GM13976 (cell line): ENCODE results near the gene MGAT4B.

Experiments used
- DNase-seq: peaks from one replicate; pipeline ENCODE4 v3.0.0; 2012; ENCODE audit warnings: low spot score
- in situ Hi-C: fragments of 300-500 bp; cut with MboI; formaldehyde crosslinking; loops from one replicate; pipeline ENCODE4 v1.12.0; 2022; ENCODE audit warnings: low sequenced_read_pairs, mixed read lengths, inconsistent platforms; ENCODE audit not compliant: unreplicated experiment
- TF ChIP-seq, protein P1 (sequence below): IDR thresholded peaks from 2 replicates; pipeline ENCODE4 v1.5.1; 2012; ENCODE audit warnings: borderline replicate concordance, mild to moderate bottlenecking; ENCODE audit not compliant: insufficient read depth; ENCODE audit errors: extremely low read depth, missing control alignments, control extremely low read depth

Gene MGAT4B

DNA sequence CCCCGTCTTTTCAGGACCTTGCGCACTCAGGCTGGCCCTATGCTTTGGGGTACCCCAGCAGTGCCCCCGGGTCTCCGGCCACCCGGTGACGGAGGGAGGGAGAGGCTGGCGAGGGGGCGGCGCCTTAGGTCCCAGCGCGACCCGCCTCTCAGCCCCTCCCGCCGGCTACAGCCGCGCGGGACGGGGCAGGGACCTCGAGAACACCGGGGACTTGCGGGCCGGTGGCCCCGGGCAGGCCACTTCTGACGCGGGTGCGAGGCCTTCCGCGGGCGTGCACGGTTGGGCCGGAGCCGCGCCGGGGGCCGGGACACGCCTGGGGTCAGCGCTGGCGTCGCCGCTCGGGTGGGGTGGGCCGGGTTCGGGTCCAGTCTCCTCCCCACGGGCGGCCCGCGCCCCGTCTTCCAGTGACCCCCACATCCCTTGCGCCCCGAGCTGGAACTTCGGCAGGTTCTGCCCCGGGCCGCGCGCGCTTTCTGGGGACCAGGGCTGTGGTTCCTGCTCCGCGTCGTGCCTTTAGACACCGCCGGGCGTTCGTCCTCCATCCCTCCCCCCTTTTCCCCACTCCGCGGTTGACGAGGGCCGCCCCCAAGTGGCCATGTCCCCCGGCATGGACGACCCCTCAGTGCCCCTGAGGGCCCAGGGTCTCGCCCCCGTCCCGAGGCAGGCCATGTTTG, 10.3 kb upstream of the MGAT4B start:
- TF ChIP-seq, protein P1, sequence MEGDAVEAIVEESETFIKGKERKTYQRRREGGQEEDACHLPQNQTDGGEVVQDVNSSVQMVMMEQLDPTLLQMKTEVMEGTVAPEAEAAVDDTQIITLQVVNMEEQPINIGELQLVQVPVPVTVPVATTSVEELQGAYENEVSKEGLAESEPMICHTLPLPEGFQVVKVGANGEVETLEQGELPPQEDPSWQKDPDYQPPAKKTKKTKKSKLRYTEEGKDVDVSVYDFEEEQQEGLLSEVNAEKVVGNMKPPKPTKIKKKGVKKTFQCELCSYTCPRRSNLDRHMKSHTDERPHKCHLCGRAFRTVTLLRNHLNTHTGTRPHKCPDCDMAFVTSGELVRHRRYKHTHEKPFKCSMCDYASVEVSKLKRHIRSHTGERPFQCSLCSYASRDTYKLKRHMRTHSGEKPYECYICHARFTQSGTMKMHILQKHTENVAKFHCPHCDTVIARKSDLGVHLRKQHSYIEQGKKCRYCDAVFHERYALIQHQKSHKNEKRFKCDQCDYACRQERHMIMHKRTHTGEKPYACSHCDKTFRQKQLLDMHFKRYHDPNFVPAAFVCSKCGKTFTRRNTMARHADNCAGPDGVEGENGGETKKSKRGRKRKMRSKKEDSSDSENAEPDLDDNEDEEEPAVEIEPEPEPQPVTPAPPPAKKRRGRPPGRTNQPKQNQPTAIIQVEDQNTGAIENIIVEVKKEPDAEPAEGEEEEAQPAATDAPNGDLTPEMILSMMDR, result no peak
- no peak for DNase-seq
- in situ Hi-C loops, result no loop called here

DNA sequence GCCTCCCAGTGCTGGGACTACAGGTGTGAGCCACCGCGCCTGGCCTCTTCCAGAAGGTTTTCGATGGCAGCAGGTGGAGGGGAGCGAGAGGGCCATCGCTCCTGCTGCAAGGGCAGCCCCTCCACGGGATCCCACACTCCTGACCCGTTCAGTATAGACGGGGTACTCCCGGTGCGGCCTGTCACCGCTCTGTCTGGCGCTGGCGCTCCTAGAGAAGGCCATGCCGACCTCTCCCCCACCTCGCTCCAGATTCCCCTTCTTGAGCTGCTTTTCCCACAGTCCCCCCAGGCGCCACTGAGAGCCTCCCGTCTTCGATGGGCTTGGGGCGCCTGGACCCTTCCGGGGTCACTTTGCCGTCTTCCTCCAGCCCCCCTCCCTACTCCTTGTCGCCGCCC, 9.7 kb upstream of the MGAT4B start:
- no peak for DNase-seq
- in situ Hi-C loops, result no loop called here
- TF ChIP-seq, protein P1, result no peak

DNA sequence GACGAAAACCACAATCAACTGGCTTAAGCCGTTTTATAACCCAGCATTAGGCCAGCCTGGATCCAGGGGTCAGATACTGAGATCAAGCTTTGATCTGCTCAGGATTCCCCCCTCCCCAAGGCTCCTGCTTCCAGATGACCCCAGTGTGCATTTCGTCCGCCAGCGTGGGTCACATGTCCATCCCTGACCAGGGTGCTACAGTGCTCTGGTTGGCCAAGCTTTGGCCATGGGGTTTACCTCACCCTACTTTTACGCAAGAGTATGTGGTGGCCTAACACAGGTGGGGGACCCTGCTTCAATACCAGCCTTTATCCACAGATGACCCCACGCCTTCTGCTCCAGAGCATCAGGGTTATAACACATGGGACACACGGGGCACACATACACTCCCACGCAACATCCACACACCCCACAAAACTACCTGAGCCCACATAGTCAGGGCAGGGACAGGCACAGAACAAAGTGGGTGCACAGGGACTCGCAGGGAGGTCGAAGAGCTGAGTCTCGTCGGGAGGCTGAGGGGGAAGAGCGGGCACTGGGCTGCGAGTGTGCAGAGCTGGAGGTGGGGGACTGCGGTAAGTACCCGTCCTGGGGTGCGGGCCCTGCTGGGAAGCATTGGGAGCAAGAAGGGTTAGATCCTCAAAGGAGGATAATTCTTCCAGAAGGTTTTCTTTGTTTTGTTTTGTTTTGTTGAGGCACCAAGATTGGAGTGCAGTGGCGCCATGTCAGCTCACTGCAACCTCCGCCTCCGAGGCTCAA, 9.0 kb upstream of the MGAT4B start:
- in situ Hi-C loops, result no loop called here
- TF ChIP-seq, protein P1, result no peak

DNA sequence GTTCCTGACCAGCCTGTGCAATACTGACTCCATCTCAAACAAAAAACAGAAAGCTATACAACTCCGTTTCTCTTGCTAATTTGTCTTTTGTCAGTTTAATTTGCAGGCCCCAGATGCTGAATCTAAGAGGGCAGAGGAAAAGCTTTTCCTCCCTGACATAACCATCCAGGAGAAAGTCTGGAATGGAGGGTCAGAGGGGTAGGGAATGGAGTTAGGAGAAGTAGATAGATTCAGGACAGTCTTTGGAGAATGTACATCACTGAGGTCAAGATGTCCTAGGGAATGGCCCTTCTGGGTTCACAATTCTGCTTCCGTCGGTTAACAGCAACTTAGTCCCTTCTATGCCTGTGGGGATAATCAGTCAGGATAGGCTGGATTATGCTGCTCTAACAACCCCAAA, 7.4 kb upstream of the MGAT4B start:
- in situ Hi-C loops, result no loop called here
- TF ChIP-seq, protein P1, result no peak
- DNase-seq, result no peak

More for the DNA sequence above, 9.0 kb upstream of the MGAT4B start:
- no peak for DNase-seq

DNA sequence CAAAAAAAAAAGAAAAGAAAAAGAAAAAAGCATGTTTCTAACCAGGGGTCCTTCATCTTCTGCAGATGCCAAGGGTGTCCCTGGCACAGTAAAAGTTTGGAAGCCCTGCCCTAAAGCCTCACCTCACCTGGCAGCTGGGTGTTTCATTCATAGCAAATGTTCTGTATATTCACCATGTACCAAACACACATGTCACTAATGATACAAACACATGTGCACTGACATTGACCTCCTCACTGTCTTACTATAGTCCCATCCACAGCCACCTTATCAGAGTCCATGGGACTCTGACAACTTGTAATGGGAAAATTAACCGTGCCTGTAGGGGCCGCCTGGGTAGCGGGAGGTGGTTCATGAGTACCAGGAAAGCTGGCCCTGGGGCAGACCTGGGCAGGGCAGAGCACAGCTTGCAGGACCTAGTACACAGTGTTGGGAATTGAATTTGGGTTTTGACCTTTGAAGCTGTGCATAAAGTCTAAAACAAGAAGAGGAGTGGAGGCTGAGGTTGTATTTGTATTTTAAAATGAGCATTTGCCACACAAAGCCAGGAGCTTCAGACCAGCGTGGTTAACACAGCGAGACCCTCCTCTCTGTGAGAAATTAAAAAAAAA, 6.4 kb upstream of the MGAT4B start:
- TF ChIP-seq, protein P1, result no peak
- no peak for DNase-seq
- in situ Hi-C loops, result no loop called here

DNA sequence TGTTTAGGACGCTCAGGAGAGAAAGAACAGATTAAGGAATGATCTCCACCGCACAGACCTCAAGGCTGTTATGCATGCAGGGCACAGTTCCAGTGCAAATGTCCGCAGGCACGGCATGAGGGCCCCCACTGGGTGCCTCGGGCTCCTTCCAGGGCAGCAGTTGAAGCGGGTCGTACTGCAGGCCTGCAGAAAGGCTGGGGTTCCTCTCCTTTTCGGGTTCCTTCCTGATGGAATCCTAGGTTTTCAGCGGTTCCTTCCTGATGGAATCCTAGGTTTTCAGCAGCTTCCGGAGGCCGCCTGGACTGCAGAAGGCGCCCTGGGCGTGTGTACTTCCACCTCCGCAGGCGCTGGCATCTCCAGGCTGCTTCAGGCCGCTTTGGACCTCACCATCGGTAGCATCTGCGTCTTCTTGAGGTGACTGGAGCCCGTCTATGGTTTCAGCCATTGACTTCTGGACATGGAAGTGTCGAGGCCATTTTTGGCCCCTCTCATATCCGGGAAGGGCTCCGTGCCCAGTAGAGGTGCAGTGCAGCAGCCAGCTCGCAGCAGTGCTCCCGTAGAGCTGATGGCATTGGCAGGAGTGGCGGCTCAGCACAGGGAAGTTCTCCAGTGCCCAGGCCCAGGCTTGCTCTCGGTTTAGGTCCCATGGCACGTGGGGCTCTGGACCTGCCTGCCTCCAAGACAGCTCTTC, 5.6 kb upstream of the MGAT4B start:
- in situ Hi-C loops, result no loop called here
- no peak for DNase-seq
- TF ChIP-seq, protein P1, result no peak
